OCI-LY1 (cell line): Measurements from ENCODE around the gene DNAI4.

Experiments
- CTCF ChIP-seq: fragments of 200-600 bp; sonication (generic), shearing (Covaris generic); IDR thresholded peaks from 2 replicates; pipeline ENCODE4 v1.5.1; 2017; ENCODE audit warnings: mild to moderate bottlenecking, antibody characterized with exemption, low read length, moderate library complexity, mixed read lengths
- EZH2 ChIP-seq: fragments of 200-600 bp; sonication (generic), shearing (Covaris generic); IDR thresholded peaks from 2 replicates; pipeline ENCODE4 v1.8.0; 2017; ENCODE audit warnings: borderline replicate concordance, mixed run types, mild to moderate bottlenecking, antibody characterized with exemption, low read length, moderate library complexity, mixed read lengths

- no peak for TF ChIP-seq CTCF
- no peak for TF ChIP-seq EZH2
Measured at GRCh38 chr1:66809736-66810326, 114.8 kb downstream of the DNAI4 start.
